RCC 7860 (cell line): ENCODE results near the gene PHF2.
A peak's percentile ranks its signal among the peaks of the same experiment; 100 is the strongest.

Experiments
- DNase-seq: peaks from one replicate; pipeline ENCODE4 v3.0.0-alpha.2; 2015; ENCODE audit warnings: low spot score
- FAIRE-seq: peaks from 2 replicates; lab custom pipeline; 2012; peaks lifted over from hg19 to GRCh38; lab: Jason Lieb, UNC

PHF2 gene

GRCh38 chr9:93576258-93577077, at the start of gene PHF2:
PHF2 (plus strand) TSS chr9:93576584; CDS start chr9:93576774, 190 bp downstream.
- DNase-seq: no peak
- no peak for FAIRE-seq

- FAIRE-seq (no peak), DNase-seq (no peak)
These were observed 45.0 kb upstream of the PHF2 start for GRCh38 chr9:93531374-93531773.

DNA sequence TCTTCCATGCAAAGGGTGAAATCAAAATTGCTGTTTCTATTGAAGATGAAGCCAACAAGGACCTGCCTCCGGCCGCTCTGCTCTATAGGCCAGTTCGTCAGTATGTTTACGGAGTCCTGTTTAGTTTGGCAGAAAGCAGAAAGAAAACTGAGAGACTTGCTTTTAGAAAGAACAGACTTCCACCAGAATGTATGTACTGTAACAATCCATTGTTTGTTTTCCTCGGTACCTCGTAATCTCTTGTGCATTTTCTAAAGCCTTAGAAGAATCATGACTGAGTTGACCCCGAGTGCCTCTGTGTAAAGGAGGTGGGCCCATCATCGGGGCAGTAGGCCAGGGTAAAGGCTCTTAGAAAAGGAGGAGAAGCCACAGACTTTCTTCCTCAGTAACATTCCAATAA, 44.2 kb upstream of the PHF2 start:
- DNase-seq: no peak
- FAIRE-seq: no peak

DNA sequence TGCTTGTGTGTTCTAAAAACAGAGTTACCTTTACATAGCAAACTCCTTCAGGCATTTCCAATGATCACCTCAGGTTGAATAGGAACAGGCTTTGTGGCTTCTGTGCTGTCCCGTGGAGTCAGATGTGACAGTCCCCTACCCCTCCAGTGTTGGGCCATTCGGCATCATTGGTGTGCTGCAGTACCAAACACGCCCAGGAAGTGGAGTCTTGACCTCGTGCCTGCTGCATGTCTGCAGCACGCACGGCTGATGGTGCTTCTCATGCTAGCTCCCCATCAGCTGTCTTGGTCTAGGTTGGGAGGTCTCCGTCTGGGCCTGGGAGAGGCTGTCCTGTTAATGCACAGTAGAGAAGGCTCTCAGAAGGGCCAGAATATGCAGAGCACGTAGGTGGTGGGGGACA, 42.5 kb upstream of the PHF2 start:
- FAIRE-seq: no peak
- DNase-seq: no peak

DNA sequence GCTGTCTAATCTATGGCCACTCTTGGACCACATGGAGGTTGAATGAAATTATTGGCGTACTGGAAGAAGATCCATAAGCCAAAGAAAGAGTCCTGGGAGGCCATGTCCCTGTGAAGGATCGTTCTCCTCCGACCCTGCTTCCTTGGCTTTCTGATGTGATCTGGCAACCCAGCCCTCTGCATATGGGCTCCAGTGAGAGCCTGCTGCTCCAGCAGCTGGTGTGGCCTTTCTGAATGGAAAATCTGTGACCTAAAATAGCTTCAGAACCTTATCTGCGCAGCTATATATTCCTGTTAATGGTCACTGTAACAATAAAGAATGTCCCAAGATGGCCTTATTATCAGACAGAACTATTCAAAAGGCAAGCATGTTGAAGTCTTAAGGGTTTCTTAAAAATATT, 40.2 kb upstream of the PHF2 start:
- FAIRE-seq: no peak
- DNase-seq: no peak

- DNase-seq: no peak
- no peak for FAIRE-seq
These were observed 39.5 kb upstream of the PHF2 start for GRCh38 chr9:93536874-93537273.

DNA sequence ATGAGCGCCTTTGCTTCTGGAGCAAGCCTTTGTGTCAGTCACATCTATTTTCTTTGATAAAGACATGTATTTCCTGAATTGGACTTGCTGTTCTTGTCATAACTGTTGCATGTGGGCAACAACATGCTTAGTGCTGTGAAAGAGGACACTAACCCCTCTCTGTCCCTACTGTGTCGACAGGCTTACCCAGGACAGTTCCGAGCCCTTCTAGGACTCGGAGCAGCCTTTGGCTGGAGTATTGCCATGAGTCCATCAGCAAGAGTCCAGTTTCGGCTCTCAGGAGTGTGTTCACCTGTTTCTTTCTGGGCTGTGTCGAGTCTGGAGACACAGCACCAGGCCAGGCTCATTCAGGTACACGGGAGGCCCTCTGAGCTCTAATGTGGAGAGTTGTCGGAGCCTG, 36.1 kb upstream of the PHF2 start:
- no peak for FAIRE-seq

GRCh38 chr9:93541005-93541404, 35.4 kb upstream of the PHF2 start:
- FAIRE-seq (no peak), DNase-seq (no peak)

More for the DNA sequence above, 36.1 kb upstream of the PHF2 start:
- no peak for DNase-seq

GRCh38 chr9:93541581-93542349, 34.6 kb upstream of the PHF2 start:
- FAIRE-seq (no peak), DNase-seq (no peak)

DNA sequence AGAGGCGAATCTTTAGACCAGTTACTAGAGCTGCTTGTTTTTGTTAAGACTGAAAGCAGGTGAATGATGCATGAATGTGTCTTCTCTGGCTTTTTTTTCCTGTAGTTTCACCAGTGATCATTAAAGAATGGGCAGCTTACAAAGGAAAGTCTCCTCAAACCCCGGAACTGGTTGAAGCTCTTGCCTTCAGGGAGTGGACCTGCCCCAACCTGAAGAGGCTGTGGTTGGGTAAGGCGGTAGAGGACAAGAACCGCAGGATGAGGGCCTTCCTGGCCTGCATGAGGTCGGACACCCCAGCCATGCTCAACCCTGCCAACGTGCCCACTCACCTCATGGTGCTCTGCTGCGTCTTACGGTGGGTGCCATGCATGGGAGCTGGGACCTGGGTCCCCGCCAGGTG, 33.3 kb upstream of the PHF2 start:
- FAIRE-seq (no peak), DNase-seq (no peak)

- FAIRE-seq (no peak), DNase-seq (no peak)
These were observed 30.0 kb upstream of the PHF2 start for GRCh38 chr9:93546356-93546755.

DNA sequence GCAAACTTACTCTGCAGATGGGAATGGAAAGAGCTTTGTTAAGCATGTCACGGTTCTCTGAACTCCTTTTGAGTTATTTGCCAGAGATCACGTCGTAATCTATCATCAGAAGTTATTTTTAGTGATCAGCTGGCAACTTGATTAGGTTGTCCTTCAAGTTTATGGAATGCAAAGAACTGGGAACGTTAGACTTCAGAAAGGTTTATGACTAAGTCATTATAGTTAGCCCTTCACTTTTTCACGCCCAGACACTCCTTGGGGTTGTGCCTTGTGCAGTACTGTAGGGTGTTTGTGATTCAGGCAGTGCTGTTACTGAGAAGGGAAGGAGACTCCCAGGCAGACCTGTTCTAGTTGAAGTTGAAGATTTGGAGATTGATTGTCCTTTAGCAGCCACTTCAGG, 26.8 kb upstream of the PHF2 start:
- FAIRE-seq (no peak), DNase-seq (no peak)

GRCh38 chr9:93552923-93553322, 23.5 kb upstream of the PHF2 start:
- no peak for FAIRE-seq
- no peak for DNase-seq

DNA sequence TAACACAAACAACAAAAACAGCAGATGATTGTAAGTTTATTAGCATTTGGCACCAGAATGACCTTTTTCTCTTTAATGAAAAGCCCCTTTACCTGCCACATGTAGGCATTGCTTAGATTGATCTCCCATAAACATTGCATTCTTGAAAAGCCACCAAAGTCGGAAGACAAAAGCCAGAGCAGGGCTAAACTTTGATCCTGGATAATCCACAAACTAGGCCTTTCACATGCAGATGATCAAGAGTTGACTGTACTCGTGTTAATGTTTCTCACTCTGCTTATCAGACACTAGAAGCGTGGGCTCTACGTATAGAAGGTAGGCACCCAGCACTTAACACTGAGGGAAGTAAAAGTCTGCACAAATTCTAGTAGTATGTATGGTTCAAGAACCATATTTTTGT, 21.0 kb upstream of the PHF2 start:
- FAIRE-seq (no peak), DNase-seq (no peak)

- FAIRE-seq (no peak), DNase-seq (no peak)
These were observed 18.8 kb upstream of the PHF2 start for GRCh38 chr9:93557366-93558137.

DNA sequence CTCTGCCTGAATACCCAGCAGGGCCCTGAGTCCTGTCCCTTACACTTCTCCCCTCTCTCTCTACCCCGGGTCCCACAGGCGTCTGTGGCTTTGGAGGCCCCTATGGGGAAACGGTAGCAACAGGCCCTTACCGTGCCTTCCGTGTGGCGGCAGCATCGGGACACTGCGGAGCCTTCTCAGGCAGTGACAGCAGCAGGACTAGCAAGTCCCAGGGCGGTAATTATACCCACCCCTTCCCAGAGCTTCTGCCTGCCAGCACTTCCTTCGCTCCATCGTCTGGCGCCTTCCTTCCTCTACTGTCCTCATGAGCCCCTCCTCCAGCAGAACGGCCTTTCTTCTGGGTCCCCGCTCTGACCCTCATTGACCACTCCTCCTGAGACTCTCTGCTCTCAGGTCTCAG, 17.9 kb upstream of the PHF2 start:
- FAIRE-seq: no peak
- DNase-seq: no peak

- no peak for DNase-seq
- FAIRE-seq: no peak
These were observed 15.4 kb upstream of the PHF2 start for GRCh38 chr9:93560991-93561390.

DNA sequence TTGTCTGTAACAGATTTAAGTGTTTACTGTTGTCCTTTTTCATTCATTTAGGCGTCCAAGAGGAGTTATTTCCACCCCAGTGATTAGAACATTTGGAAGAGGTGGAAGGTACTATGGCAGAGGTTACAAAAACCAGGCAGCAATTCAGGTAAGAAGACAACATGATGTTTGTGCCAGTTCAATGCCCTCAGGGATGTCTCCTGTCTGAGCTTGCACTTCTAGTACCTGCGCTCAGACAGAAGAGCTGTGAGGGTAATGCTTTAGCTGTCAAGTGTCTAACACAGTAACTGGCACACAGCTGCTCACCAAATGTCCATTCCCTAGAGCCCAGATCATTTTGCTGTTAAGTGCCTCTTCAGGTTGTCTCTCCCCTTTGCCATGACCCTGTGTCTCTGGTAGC, 14.2 kb upstream of the PHF2 start:
- no peak for FAIRE-seq
- DNase-seq: no peak

DNA sequence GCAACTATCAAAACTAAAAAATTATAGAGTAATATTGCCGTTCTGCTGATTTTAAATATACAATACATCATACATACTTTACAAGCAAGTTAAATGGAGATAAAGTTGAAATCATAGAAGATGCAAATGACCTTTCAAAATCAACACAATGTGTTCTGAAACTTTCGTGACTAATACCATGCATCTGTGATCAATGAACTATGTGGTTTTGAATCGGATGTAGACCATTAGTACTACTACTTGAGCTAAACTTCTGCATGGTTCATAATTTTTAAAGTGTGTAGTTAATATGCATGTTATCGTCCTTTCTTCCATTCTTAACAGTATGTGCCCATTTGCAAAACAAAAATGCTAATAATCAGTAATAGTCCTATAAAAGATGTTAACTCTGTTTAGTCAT, 11.3 kb upstream of the PHF2 start:
- FAIRE-seq: no peak
- DNase-seq: no peak

DNA sequence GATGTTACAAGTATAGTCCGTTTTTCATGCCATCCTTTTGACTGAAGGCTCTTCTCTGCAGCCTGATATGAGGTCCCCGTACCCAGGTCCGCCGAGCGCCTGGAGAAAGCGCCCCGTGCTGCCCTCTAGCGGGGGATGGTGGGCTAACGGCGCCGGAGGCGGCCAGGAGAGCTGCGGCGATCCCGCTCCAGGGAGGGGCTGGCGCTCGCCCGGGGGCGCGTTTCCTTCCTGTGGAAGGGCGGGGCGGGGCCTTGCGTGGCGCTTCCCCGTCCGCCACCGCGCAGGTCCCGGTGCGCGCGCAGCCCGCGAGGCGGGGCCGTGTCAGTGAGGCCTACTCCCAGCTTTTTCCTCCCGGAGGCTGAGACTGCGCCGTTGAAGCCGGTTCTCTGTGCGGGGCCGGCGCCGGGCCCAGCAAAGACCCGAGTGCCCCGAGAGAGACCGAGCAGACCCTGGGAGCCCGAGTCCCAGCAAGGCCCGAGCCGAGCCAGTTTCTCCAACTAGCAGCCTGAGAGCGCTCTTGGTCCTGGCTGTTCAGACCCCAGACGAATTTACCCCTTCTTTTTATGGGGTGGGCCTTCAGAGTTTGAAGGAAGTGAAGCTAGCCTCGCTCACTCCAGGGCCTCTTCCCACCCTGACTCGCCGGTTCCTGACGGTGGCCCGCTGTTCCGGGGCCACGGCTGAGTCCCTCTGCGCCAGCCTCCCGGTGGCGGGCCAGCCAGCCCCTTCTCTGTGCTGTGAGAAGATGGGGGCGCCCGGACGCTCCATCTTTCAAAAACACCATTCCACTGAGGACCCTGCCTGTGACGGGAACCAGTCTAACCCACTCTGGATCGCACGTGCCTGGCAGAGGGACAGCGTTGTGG, 9.7 kb upstream of the PHF2 start:
- FAIRE-seq (no peak), DNase-seq (peak; percentile 88)
